Jurkat, Clone E6-1 (cell line): ENCODE results near the gene TMEFF2.
A peak's percentile ranks its signal among the peaks of the same experiment; 100 is the strongest.
"Not testable (repeated sequence)": the region's sequence is repeated elsewhere in the genome, so short reads cannot be mapped to it uniquely, and the experiment has no call there.

ENCODE experiments used
- DNase-seq: peaks from one replicate; pipeline ENCODE4 v3.0.0-alpha.2; 2011; ENCODE audit warnings: low read depth, low spot score
- H3K4me3 ChIP-seq: 2 replicates; pipeline ENCODE4 v1.5.1; 2011; ENCODE audit warnings: mild to moderate bottlenecking, low read length, control low read depth, moderate library complexity

Gene TMEFF2

GRCh38 chr2:192082121-192082520, 112.6 kb downstream of the TMEFF2 start:
- H3K4me3 ChIP-seq, result no peak overlapping the region
- DNase-seq, result no peak

GRCh38 chr2:192080096-192080495, 114.6 kb downstream of the TMEFF2 start:
- H3K4me3 ChIP-seq, DNase-seq: not testable (repeated sequence)

- no peak overlapping the region for H3K4me3 ChIP-seq
- DNase-seq, result no peak
These were observed 120.9 kb downstream of the TMEFF2 start for GRCh38 chr2:192073878-192074277.

GRCh38 chr2:192072778-192073177, 122.0 kb downstream of the TMEFF2 start:
- H3K4me3 ChIP-seq, result no peak overlapping the region
- no peak for DNase-seq

GRCh38 chr2:192072261-192072660, 122.5 kb downstream of the TMEFF2 start:
- peak; percentile 7 for DNase-seq

GRCh38 chr2:192070099-192070498, 124.6 kb downstream of the TMEFF2 start:
- DNase-seq, result no peak
- H3K4me3 ChIP-seq, result no peak overlapping the region

More at GRCh38 chr2:192072261-192072660, 122.5 kb downstream of the TMEFF2 start:
- H3K4me3 ChIP-seq, result no peak overlapping the region

- no peak overlapping the region for H3K4me3 ChIP-seq
- no peak for DNase-seq
These were observed 125.3 kb downstream of the TMEFF2 start for GRCh38 chr2:192069417-192069816.

GRCh38 chr2:192068966-192069365, 125.8 kb downstream of the TMEFF2 start:
- no peak for DNase-seq
- no peak overlapping the region for H3K4me3 ChIP-seq

- DNase-seq, result no peak
- no peak overlapping the region for H3K4me3 ChIP-seq
These were observed 127.1 kb downstream of the TMEFF2 start for GRCh38 chr2:192067631-192068030.

GRCh38 chr2:192064459-192064858, 130.3 kb downstream of the TMEFF2 start:
- no peak overlapping the region for H3K4me3 ChIP-seq
- no peak for DNase-seq

- H3K4me3 ChIP-seq, result no peak overlapping the region
- DNase-seq, result peak; percentile 5
These were observed 134.6 kb downstream of the TMEFF2 start for GRCh38 chr2:192060161-192060560.

- no peak overlapping the region for H3K4me3 ChIP-seq
- no peak for DNase-seq
These were observed 135.5 kb downstream of the TMEFF2 start for GRCh38 chr2:192059266-192059665.

- DNase-seq, result no peak
- H3K4me3 ChIP-seq, result no peak overlapping the region
These were observed 140.8 kb downstream of the TMEFF2 start for GRCh38 chr2:192053921-192054320.

- no peak overlapping the region for H3K4me3 ChIP-seq
- no peak for DNase-seq
These were observed 143.2 kb downstream of the TMEFF2 start for GRCh38 chr2:192051533-192051932.

- no peak for DNase-seq
- no peak overlapping the region for H3K4me3 ChIP-seq
These were observed 145.4 kb downstream of the TMEFF2 start for GRCh38 chr2:192049362-192049761.

- no peak overlapping the region for H3K4me3 ChIP-seq
- no peak for DNase-seq
These were observed 147.2 kb downstream of the TMEFF2 start for GRCh38 chr2:192047315-192048107.

GRCh38 chr2:192044496-192044895, 150.2 kb downstream of the TMEFF2 start:
- no peak overlapping the region for H3K4me3 ChIP-seq
- no peak for DNase-seq

- no peak overlapping the region for H3K4me3 ChIP-seq
- no peak for DNase-seq
These were observed 151.4 kb downstream of the TMEFF2 start for GRCh38 chr2:192043216-192043870.

- H3K4me3 ChIP-seq, result no peak overlapping the region
- no peak for DNase-seq
These were observed 152.6 kb downstream of the TMEFF2 start for GRCh38 chr2:192042126-192042525.

- no peak overlapping the region for H3K4me3 ChIP-seq
- no peak for DNase-seq
These were observed 156.6 kb downstream of the TMEFF2 start for GRCh38 chr2:192038110-192038509.
